Natural killer cell (primary cell): ENCODE data around the gene PRKN. TPM values are rescaled to one million over a fixed set of nuclear protein-coding genes. Genes with fewer than 3 reads are reported as not detected.

Experiments
- ATAC-seq, 3 donors: fragments of 150-1000 bp in 2 of 3; fragments of 200-7000 bp in 1 of 3; cut with Tn5 transposase; 1 replicate in 1 of 3; 2 replicates in 2 of 3; pipeline ENCODE4 v1.10.0; 2021; ENCODE audit warnings: mild to moderate bottlenecking in 2 of 3, moderate library complexity in 2 of 3
- DNase-seq, 2 donors: peaks; one replicate each; pipeline versions ENCODE4 v3.0.0 to v3.0.0-alpha.2; 2013 to 2021; ENCODE audit warnings: mixed read lengths in 1 of 2
- H3K27ac ChIP-seq: one replicate; pipeline ENCODE4 v1.5.1; 2013; ENCODE audit warnings: mild to moderate bottlenecking, low read length
- H3K27me3 ChIP-seq: one replicate; pipeline ENCODE4 v1.6.1; 2013; ENCODE audit warnings: low read length; ENCODE audit not compliant: control insufficient read depth, insufficient read depth
- H3K36me3 ChIP-seq: one replicate; pipeline ENCODE4 v1.6.1; 2013; ENCODE audit warnings: low read length; ENCODE audit not compliant: control insufficient read depth, insufficient read depth
- H3K4me1 ChIP-seq: one replicate; pipeline ENCODE4 v1.6.1; 2013; ENCODE audit warnings: low read length; ENCODE audit not compliant: control insufficient read depth, insufficient read depth
- H3K4me3 ChIP-seq: one replicate; pipeline ENCODE4 v1.5.1; 2013; ENCODE audit warnings: low read length
- H3K9me3 ChIP-seq: one replicate; pipeline ENCODE4 v1.6.1; 2013; ENCODE audit warnings: low read length; ENCODE audit not compliant: control insufficient read depth, insufficient read depth
- H3K27ac Mint-ChIP-seq, 2 donors: one replicate each; pipeline ENCODE4 v1.8.0; 2022; ENCODE audit warnings: mild to moderate bottlenecking in 2 of 2, mixed read lengths in 2 of 2, moderate library complexity in 1 of 2
- H3K27me3 Mint-ChIP-seq, 2 donors: one replicate each; pipeline ENCODE4 v1.8.0; 2022; ENCODE audit warnings: low read depth in 2 of 2, mixed read lengths in 2 of 2
- H3K36me3 Mint-ChIP-seq: one replicate; pipeline ENCODE4 v1.8.0; 2022; ENCODE audit warnings: mixed read lengths
- H3K4me1 Mint-ChIP-seq, 2 donors: one replicate each; pipeline ENCODE4 v1.8.0; 2022; ENCODE audit warnings: mixed read lengths in 2 of 2
- H3K4me3 Mint-ChIP-seq: one replicate; pipeline ENCODE4 v1.8.0; 2022; ENCODE audit warnings: mild to moderate bottlenecking, moderate library complexity, mixed read lengths
- H3K9me3 Mint-ChIP-seq, 2 donors: one replicate each; pipeline ENCODE4 v1.8.0; 2022; ENCODE audit warnings: mixed read lengths in 2 of 2
- WGBS: methylation state at CpG from one replicate; pipeline ENCODE4 v1.1.7; 2013; ENCODE audit warnings: missing lambda C conversion rate; ENCODE audit not compliant: insufficient coverage; 5-methylcytosine and 5-hydroxymethylcytosine counted together
- intact Hi-C: fragments of 100-400 bp; cut with micrococcal nuclease; formaldehyde crosslinking; loops from one replicate; pipeline ENCODE4 v1.14.2; 2022
- total RNA-seq, 4 donors: library from RNA; stranded (reverse); fragments of 120-200 nt in 1 of 4; gene quantifications; one replicate each; pipeline versions ENCODE4 v1.2.3 to v1.2.4, GENCODE V29; 2013 to 2022
- TF ChIP-seq, protein P1 (sequence below): fragments of 200-600 bp; IDR thresholded peaks from one replicate; pipeline ENCODE4 v1.8.0; 2022; ENCODE audit warnings: antibody characterized with exemption

Gene PRKN
- total RNA-seq, 3 donors from 2014 or later (not counting 1 experiment from before 2014, with no cell fraction given), result 1.4 to 1.9 (median 1.9) TPM

DNA sequence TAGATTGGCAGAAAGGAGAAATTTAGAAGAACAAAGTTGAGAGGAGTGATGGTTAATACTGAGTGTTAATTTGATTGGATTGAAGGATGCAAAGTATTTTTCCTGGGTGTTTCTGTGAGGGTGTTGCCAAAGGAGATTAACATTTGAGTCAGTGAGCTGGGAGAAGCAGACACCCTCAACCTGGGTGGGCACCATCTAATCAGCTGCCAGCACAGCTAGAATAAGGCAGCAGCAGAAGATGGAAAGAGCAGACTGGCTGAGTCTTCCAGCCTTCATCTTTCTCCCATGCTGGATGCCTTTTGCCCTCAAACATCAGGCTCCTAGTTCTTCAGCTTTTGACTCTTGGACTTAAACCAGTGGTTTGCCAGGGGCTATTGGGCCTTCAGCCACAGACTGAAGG is 1016.1 kb downstream of the PRKN start:
- no peak overlapping the region for H3K4me3 ChIP-seq
- H3K36me3 Mint-ChIP-seq, result no peaks in the 10 kb centered on the region
- H3K4me1 ChIP-seq, result no peaks in the 10 kb centered on the region
- no peak overlapping the region for H3K27ac ChIP-seq
- ATAC-seq, result no peak
- no peak overlapping the region for H3K27ac Mint-ChIP-seq
- no peaks in the 10 kb centered on the region for H3K36me3 ChIP-seq
- intact Hi-C loops, result no loop called here
- no peak overlapping the region for H3K4me3 Mint-ChIP-seq
- H3K27me3 Mint-ChIP-seq, result peaks cover 0 to 4% of the 10 kb centered on the region in 2 donors
- no peaks in the 10 kb centered on the region for H3K9me3 ChIP-seq
- no peak for DNase-seq
- H3K4me1 Mint-ChIP-seq, result no peaks in the 10 kb centered on the region
- TF ChIP-seq, protein P1, sequence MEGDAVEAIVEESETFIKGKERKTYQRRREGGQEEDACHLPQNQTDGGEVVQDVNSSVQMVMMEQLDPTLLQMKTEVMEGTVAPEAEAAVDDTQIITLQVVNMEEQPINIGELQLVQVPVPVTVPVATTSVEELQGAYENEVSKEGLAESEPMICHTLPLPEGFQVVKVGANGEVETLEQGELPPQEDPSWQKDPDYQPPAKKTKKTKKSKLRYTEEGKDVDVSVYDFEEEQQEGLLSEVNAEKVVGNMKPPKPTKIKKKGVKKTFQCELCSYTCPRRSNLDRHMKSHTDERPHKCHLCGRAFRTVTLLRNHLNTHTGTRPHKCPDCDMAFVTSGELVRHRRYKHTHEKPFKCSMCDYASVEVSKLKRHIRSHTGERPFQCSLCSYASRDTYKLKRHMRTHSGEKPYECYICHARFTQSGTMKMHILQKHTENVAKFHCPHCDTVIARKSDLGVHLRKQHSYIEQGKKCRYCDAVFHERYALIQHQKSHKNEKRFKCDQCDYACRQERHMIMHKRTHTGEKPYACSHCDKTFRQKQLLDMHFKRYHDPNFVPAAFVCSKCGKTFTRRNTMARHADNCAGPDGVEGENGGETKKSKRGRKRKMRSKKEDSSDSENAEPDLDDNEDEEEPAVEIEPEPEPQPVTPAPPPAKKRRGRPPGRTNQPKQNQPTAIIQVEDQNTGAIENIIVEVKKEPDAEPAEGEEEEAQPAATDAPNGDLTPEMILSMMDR, result no peak
- H3K9me3 Mint-ChIP-seq, result no peaks in the 10 kb centered on the region
- no peaks in the 10 kb centered on the region for H3K27me3 ChIP-seq

DNA sequence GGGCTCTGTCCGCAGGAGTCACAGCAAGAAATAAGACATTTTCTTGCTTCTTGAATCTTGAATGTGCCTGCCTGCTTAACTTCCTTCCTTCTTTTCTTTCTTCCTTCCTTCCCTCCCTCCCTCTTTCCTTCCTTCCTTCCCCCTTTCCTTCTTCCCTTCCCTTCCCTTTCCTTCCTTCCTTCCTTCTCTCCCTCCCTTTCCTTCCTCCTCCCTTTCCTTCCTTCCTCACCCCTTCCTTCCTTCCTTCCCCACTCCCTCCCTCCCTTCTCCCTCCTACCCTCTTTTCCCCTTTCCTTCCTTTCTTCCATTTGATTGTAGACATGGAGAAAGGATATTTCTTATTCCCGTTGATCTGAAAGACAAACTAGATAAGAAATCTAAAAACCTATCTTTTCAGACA is 1016.9 kb downstream of the PRKN start:
- Histone ChIP-seq H3K4me3 (no peak overlapping the region), H3K27ac (no peak overlapping the region), H3K27me3 (no peaks in the 10 kb centered on the region), H3K36me3 (no peaks in the 10 kb centered on the region), H3K4me1 (no peaks in the 10 kb centered on the region), H3K9me3 (no peaks in the 10 kb centered on the region)
- Mint-ChIP-seq H3K27me3 (peaks cover 0 to 4% of the 10 kb centered on the region in 2 donors), H3K4me1 (no peaks in the 10 kb centered on the region), H3K27ac (no peak overlapping the region), H3K36me3 (no peaks in the 10 kb centered on the region), H3K9me3 (no peaks in the 10 kb centered on the region), H3K4me3 (no peak overlapping the region)
- DNase-seq (no peak), ATAC-seq (no peak)
- intact Hi-C loops, result no loop called here
- WGBS, result 94% methylated on average over 1 of the region's 2 CpGs
- TF ChIP-seq, protein P1, result no peak

DNA sequence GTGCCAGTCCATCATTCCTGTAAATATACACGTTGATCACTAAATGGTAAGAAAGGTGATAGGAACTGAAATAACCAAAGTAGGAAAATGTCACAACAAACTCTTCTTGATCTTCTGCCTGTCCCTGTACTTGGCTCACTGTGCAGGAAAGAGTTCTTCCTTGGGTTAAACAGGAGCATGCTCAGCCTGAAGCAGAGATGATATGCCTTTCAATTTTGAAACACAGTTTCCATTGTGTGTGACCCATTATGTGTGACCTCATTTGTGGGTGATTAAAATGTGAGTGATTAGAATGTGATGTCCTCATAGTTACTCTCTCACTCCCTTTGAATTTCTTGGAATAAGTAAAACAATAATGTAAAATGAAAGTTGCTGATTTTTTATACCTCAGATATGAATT is 1026.5 kb downstream of the PRKN start:
- H3K9me3 Mint-ChIP-seq, result no peaks in the 10 kb centered on the region
- no peak for ATAC-seq
- no peak overlapping the region for H3K27ac Mint-ChIP-seq

DNA sequence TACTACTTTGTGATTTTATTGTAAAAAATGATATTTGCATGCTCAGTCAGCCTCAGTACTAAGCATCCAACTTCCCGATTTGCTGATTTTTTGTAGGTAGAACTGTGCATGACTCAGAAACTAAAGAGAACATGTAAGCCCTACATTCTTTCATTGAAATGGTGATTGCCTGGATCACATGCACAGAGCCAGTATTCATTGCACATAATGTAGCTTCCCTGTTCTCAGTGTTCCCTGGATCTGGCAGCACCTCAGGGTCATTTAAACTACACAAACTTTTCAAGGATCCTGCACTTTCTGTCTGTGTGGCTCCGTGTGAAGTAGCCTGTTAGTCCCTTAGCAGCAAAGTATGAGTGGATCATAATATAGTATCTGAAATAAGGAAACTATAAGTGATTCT is 1030.8 kb downstream of the PRKN start:
- Histone ChIP-seq H3K4me1 (no peaks in the 10 kb centered on the region), H3K27ac (no peak overlapping the region), H3K4me3 (no peak overlapping the region), H3K27me3 (no peaks in the 10 kb centered on the region), H3K36me3 (no peaks in the 10 kb centered on the region), H3K9me3 (no peaks in the 10 kb centered on the region)
- TF ChIP-seq, protein P1, result no peak
- intact Hi-C loops, result no loop called here
- H3K36me3 Mint-ChIP-seq, result no peaks in the 10 kb centered on the region
- peaks cover 7% of the 10 kb centered on the region in 2 donors for H3K27me3 Mint-ChIP-seq
- no peak for ATAC-seq
- DNase-seq, result no peak
- H3K9me3 Mint-ChIP-seq, result no peaks in the 10 kb centered on the region
- WGBS, result 84% methylated on average over 2 of the region's 2 CpGs
- H3K4me3 Mint-ChIP-seq, result no peak overlapping the region
- H3K4me1 Mint-ChIP-seq, result peaks cover 4 to 6% of the 10 kb centered on the region in 2 donors
- no peak overlapping the region for H3K27ac Mint-ChIP-seq

More for the DNA sequence above, 1026.5 kb downstream of the PRKN start:
- H3K9me3 ChIP-seq, result no peaks in the 10 kb centered on the region
- intact Hi-C loops, result no loop called here
- Mint-ChIP-seq H3K4me3 (no peak overlapping the region), H3K4me1 (no peaks in the 10 kb centered on the region), H3K27me3 (peaks cover 0 to 6% of the 10 kb centered on the region in 2 donors), H3K36me3 (no peaks in the 10 kb centered on the region)
- no peak overlapping the region for H3K4me3 ChIP-seq
- H3K4me1 ChIP-seq, result no peaks in the 10 kb centered on the region
- TF ChIP-seq, protein P1, result no peak
- no peaks in the 10 kb centered on the region for H3K36me3 ChIP-seq
- no peaks in the 10 kb centered on the region for H3K27me3 ChIP-seq
- WGBS, result 60% methylated on average over 1 of the region's 1 CpG
- no peak for DNase-seq
- H3K27ac ChIP-seq, result no peak overlapping the region
